GM23338 (cell line): ENCODE data around the gene TPST2. TPM values are rescaled to one million over a fixed set of nuclear protein-coding genes. Genes with fewer than 3 reads are reported as not detected.
A peak's percentile ranks its signal among the peaks of the same experiment; 100 is the strongest.

Source experiments
- ATAC-seq: fragments of 200-7000 bp; cut with Tn5 transposase; 3 replicates; pipeline ENCODE4 v1.9.1; 2020
- DNase-seq: peaks from one replicate; pipeline ENCODE4 v3.0.0-alpha.2; 2015; ENCODE audit warnings: low spot score
- H2AFZ ChIP-seq: fragments of 200-600 bp; sonication (generic); 2 replicates; pipeline ENCODE4 v1.8.0; 2016; ENCODE audit warnings: antibody characterized with exemption, mild to moderate bottlenecking, moderate library complexity
- H3F3A ChIP-seq: fragments of 200-600 bp; sonication (generic); replicated peaks from 2 replicates; pipeline ENCODE4 v1.8.0; 2017; ENCODE audit warnings: antibody characterized with exemption, mixed run types, low read depth
- H3K27ac ChIP-seq: fragments of 200-600 bp; sonication (generic); 2 replicates; pipeline ENCODE4 v1.6.1; 2016; ENCODE audit warnings: low read depth
- H3K27me3 ChIP-seq: fragments of 200-600 bp; sonication (generic); 2 replicates; pipeline ENCODE4 v1.8.0; 2016; ENCODE audit warnings: mild to moderate bottlenecking, mixed run types, moderate library complexity; ENCODE audit not compliant: insufficient read depth
- H3K36me3 ChIP-seq: fragments of 200-600 bp; sonication (generic); 2 replicates; pipeline ENCODE4 v1.8.0; 2016; ENCODE audit warnings: mild to moderate bottlenecking; ENCODE audit not compliant: insufficient read depth
- H3K4me1 ChIP-seq: fragments of 200-600 bp; sonication (generic); 2 replicates; pipeline ENCODE4 v1.8.0; 2016; ENCODE audit warnings: mild to moderate bottlenecking, moderate library complexity; ENCODE audit not compliant: insufficient read depth
- H3K4me2 ChIP-seq: fragments of 200-600 bp; sonication (generic); 2 replicates; pipeline ENCODE4 v1.7.1; 2017; ENCODE audit warnings: mixed run types
- H3K4me3 ChIP-seq: fragments of 200-600 bp; sonication (generic); 2 replicates; pipeline ENCODE4 v1.6.1; 2016; ENCODE audit warnings: mixed run types
- H3K79me2 ChIP-seq: fragments of 200-600 bp; sonication (generic); replicated peaks from 2 replicates; pipeline ENCODE4 v1.8.0; 2017; ENCODE audit warnings: mild to moderate bottlenecking; ENCODE audit not compliant: insufficient read depth
- H3K9me2 ChIP-seq: fragments of 200-600 bp; sonication (generic); 2 replicates; pipeline ENCODE4 v1.8.0; 2017; ENCODE audit not compliant: insufficient read depth
- H4K20me1 ChIP-seq: fragments of 200-600 bp; sonication (generic); replicated peaks from 2 replicates; pipeline ENCODE4 v1.8.0; 2017; ENCODE audit warnings: mild to moderate bottlenecking; ENCODE audit not compliant: insufficient read depth
- H3K27ac Mint-ChIP-seq: 2 replicates; pipeline ENCODE4 v1.8.0; 2020; ENCODE audit warnings: inconsistent platforms, mild to moderate bottlenecking, moderate library complexity, mixed read lengths
- H3K27me3 Mint-ChIP-seq: 3 replicates; pipeline ENCODE4 v1.8.0; 2022; ENCODE audit warnings: low read depth, mild to moderate bottlenecking, moderate library complexity, mixed read lengths, inconsistent platforms; ENCODE audit not compliant: insufficient read depth, poor library complexity
- H3K36me3 Mint-ChIP-seq: 3 replicates; pipeline ENCODE4 v1.8.0; 2021; ENCODE audit warnings: low read depth, mild to moderate bottlenecking, inconsistent platforms, moderate library complexity, mixed read lengths
- H3K4me1 Mint-ChIP-seq: 3 replicates; pipeline ENCODE4 v1.8.0; 2020; ENCODE audit warnings: mild to moderate bottlenecking, inconsistent platforms, mixed read lengths
- H3K4me3 Mint-ChIP-seq: 3 replicates; pipeline ENCODE4 v1.8.0; 2021; ENCODE audit warnings: moderate library complexity, mild to moderate bottlenecking, inconsistent platforms, mixed read lengths
- H3K9me3 Mint-ChIP-seq: 3 replicates; pipeline ENCODE4 v1.8.0; 2020; ENCODE audit warnings: moderate library complexity, mild to moderate bottlenecking, inconsistent platforms, mixed read lengths
- CREB1 ChIP-seq: fragments of 250-450 bp; sonication (Bioruptor Pico); IDR thresholded peaks from 2 replicates; pipeline ENCODE4 v1.5.0; 2020; ENCODE audit warnings: low read depth, mild to moderate bottlenecking, moderate library complexity
- EZH2 ChIP-seq: fragments of 200-600 bp; sonication (generic); IDR thresholded peaks from one replicate; pipeline ENCODE4 v1.8.0; 2017; ENCODE audit warnings: antibody characterized with exemption, mild to moderate bottlenecking, low read depth; ENCODE audit not compliant: unreplicated experiment
- EZH2phosphoT487 ChIP-seq: fragments of 200-600 bp; sonication (generic); IDR thresholded peaks from one replicate; pipeline ENCODE4 v1.8.1; 2018; ENCODE audit warnings: antibody characterized with exemption; ENCODE audit not compliant: unreplicated experiment
- NANOG ChIP-seq: IDR thresholded peaks from 2 replicates; pipeline ENCODE4 v1.6.1; 2016; ENCODE audit warnings: antibody characterized with exemption, borderline replicate concordance
- POLR2AphosphoS5 ChIP-seq: IDR thresholded peaks from 2 replicates; pipeline ENCODE4 v1.6.1; 2016; ENCODE audit warnings: antibody characterized with exemption, low read depth
- STAT1 ChIP-seq: IDR thresholded peaks from one replicate; pipeline ENCODE4 v1.6.1; 2016; ENCODE audit warnings: antibody characterized with exemption; ENCODE audit not compliant: unreplicated experiment
- ZNF114 ChIP-seq: fragments of 250-450 bp; sonication (Bioruptor Pico); IDR thresholded peaks from 2 replicates; pipeline ENCODE4 v1.5.0; 2020; ENCODE audit warnings: mild to moderate bottlenecking, moderate library complexity
- ZNF331 ChIP-seq: fragments of 250-450 bp; sonication (Bioruptor Pico); IDR thresholded peaks from 2 replicates; pipeline ENCODE4 v1.5.0; 2020; ENCODE audit warnings: low read depth, mild to moderate bottlenecking, moderate library complexity
- polyA plus RNA-seq: library from polyadenylated mRNA; unstranded; fragments of >200 nt; fragmentation: Nextera tagmentation; extraction: Ambion mirVana; gene quantifications from 2 replicates; pipeline ENCODE4 v1.2.1, GENCODE V29; 2016
- total RNA-seq: library from RNA; depleted of rRNA; stranded (reverse); fragments of >200 nt; shearing (Covaris generic); gene quantifications from 2 replicates; pipeline ENCODE4 v1.2.3, GENCODE V29; 2014
- TF ChIP-seq, protein P1 (sequence below): IDR thresholded peaks from 2 replicates; pipeline ENCODE4 v1.6.1; 2016; ENCODE audit warnings: antibody characterized with exemption
- TF ChIP-seq, protein P2 (sequence below): IDR thresholded peaks from one replicate; pipeline ENCODE4 v1.6.1; 2018; ENCODE audit warnings: antibody characterized with exemption; ENCODE audit not compliant: unreplicated experiment

Gene TPST2
- total and polyA plus RNA-seq, 2 experiments from 2014 or later, result 37.9 to 127 TPM

DNA sequence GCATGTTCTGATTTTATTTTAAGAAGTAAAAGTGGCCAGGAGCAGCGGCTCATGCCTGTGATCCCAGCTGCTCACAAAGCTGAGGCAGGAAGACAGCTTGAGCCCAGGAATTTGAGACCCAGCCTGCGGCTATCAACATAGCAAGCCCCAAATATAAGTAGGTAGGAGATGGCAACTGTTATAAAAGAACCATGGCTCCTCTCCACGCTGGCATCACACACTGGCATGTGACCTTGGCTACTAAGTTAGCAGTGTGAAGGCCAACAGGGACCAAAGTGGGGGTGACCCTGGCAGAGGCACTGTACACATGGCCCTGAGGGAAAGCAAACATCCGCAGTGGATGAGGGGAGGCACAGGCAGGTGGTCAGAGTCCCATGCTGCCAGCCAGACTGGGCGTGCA lies 33.0 kb downstream of the TPST2 start (continued):
- TF ChIP-seq, protein P1, sequence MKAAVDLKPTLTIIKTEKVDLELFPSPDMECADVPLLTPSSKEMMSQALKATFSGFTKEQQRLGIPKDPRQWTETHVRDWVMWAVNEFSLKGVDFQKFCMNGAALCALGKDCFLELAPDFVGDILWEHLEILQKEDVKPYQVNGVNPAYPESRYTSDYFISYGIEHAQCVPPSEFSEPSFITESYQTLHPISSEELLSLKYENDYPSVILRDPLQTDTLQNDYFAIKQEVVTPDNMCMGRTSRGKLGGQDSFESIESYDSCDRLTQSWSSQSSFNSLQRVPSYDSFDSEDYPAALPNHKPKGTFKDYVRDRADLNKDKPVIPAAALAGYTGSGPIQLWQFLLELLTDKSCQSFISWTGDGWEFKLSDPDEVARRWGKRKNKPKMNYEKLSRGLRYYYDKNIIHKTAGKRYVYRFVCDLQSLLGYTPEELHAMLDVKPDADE, result no peak
- TF ChIP-seq POLR2AphosphoS5 (no peak), CREB1 (CRISPR knock-in tag) (no peak), ZNF331 (no peak), EZH2phosphoT487 (no peak), NANOG (no peak), STAT1 (no peak)
- TF ChIP-seq, protein P2, sequence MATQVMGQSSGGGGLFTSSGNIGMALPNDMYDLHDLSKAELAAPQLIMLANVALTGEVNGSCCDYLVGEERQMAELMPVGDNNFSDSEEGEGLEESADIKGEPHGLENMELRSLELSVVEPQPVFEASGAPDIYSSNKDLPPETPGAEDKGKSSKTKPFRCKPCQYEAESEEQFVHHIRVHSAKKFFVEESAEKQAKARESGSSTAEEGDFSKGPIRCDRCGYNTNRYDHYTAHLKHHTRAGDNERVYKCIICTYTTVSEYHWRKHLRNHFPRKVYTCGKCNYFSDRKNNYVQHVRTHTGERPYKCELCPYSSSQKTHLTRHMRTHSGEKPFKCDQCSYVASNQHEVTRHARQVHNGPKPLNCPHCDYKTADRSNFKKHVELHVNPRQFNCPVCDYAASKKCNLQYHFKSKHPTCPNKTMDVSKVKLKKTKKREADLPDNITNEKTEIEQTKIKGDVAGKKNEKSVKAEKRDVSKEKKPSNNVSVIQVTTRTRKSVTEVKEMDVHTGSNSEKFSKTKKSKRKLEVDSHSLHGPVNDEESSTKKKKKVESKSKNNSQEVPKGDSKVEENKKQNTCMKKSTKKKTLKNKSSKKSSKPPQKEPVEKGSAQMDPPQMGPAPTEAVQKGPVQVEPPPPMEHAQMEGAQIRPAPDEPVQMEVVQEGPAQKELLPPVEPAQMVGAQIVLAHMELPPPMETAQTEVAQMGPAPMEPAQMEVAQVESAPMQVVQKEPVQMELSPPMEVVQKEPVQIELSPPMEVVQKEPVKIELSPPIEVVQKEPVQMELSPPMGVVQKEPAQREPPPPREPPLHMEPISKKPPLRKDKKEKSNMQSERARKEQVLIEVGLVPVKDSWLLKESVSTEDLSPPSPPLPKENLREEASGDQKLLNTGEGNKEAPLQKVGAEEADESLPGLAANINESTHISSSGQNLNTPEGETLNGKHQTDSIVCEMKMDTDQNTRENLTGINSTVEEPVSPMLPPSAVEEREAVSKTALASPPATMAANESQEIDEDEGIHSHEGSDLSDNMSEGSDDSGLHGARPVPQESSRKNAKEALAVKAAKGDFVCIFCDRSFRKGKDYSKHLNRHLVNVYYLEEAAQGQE, result no peak

DNA sequence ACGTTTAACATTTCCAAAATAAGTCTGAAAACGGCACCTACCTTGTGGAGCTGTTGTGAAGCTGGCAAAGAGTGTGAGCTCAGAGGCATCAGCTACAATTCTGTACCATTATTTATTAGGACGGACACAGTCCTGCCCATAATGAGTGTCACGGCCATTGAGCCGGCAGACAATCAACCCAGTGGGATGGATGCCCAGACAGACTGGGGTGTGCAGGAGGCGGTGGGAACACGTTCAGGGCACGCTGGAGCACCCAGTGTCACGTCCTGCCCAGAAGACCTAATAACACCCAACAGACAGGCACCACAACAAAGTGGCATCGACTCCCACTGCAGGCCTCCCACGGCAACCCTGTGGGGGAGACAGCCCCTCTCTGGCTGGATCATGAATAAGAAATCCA lies 34.5 kb downstream of the TPST2 start:
- Histone ChIP-seq H3K27me3 (no peaks in the 10 kb centered on the region), H3K27ac (peak overlapping the region; percentile 56), H3K4me3 (peak overlapping the region; percentile 4; the same call in 1 of the 2 replicates), H3K79me2 (peaks cover 91% of the 10 kb centered on the region), H3F3A (peaks cover 48% of the 10 kb centered on the region), H3K36me3 (no peaks in the 10 kb centered on the region), H3K4me2 (peak overlapping the region; percentile 13; the same call in 1 of the 2 replicates), H2AFZ (no peak overlapping the region), H3K4me1 (peaks cover 71% of the 10 kb centered on the region), H3K9me2 (no peaks in the 10 kb centered on the region), H4K20me1 (peaks cover 28% of the 10 kb centered on the region)
- H3K36me3 Mint-ChIP-seq, result peaks cover 9% of the 10 kb centered on the region; the same call in 2 of the 3 replicates
- peaks cover 80% of the 10 kb centered on the region for H3K4me1 Mint-ChIP-seq
- H3K27ac Mint-ChIP-seq, result no peak overlapping the region
- H3K4me3 Mint-ChIP-seq, result no peak overlapping the region
- no peaks in the 10 kb centered on the region for H3K9me3 Mint-ChIP-seq
- no peak for TF ChIP-seq EZH2
- no peak for TF ChIP-seq ZNF114
- no peak for TF ChIP-seq POLR2AphosphoS5
- TF ChIP-seq, protein P1, result no peak
- TF ChIP-seq, protein P2, result no peak
- no peak for TF ChIP-seq ZNF331
- TF ChIP-seq NANOG, result no peak
- TF ChIP-seq CREB1 (CRISPR knock-in tag), result no peak
- no peak for ATAC-seq
- no peak for DNase-seq
- peaks cover 12% of the 10 kb centered on the region for H3K27me3 Mint-ChIP-seq
